GM19351 (cell line): ENCODE measurements around the gene DOCK9.

Experiments used
- ATAC-seq: cut with Tn5 transposase; IDR thresholded peaks from one replicate; pipeline ENCODE4 v1.9.1; 2021; ENCODE audit warnings: mild to moderate bottlenecking, moderate library complexity; ENCODE audit not compliant: unreplicated experiment

Gene DOCK9

DNA sequence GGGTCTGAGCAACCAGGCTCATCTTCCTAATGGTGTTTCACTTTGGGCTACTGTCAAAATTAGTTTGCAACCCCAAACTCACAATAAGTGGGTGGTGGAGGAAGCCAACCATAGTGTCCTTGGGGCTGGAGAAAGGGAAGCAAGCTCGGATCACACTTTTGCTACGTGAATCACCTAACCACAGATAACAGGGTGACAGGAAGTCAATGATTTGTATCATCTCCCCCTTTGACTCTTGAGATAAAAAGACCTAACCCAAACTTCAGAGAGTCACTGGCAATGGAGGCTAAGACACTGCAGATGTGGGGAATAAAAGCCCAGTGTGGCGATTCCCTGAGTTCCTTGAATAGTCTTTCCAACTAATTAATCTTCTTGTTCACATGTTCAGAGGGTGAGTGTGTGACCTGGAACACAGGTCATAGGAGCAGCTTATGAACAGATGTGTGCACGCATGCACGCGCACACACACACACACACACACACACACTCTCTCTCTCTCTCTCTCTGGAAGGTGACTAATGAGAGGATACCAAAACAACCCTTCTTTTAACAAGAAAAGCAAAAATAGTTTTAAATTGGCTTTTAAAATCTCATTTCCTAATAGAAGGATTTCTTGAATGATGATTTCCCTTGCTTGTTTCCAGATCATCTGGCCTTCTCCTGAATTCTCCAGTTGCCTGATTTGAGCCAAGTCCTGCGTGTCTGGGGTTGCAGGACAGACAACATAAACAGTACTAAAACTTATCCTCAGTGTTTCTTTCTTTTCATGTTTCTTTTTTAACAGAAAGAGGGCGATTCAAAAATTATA, 21.2 kb upstream of the DOCK9 start:
- ATAC-seq, result peak; percentile 47

DNA sequence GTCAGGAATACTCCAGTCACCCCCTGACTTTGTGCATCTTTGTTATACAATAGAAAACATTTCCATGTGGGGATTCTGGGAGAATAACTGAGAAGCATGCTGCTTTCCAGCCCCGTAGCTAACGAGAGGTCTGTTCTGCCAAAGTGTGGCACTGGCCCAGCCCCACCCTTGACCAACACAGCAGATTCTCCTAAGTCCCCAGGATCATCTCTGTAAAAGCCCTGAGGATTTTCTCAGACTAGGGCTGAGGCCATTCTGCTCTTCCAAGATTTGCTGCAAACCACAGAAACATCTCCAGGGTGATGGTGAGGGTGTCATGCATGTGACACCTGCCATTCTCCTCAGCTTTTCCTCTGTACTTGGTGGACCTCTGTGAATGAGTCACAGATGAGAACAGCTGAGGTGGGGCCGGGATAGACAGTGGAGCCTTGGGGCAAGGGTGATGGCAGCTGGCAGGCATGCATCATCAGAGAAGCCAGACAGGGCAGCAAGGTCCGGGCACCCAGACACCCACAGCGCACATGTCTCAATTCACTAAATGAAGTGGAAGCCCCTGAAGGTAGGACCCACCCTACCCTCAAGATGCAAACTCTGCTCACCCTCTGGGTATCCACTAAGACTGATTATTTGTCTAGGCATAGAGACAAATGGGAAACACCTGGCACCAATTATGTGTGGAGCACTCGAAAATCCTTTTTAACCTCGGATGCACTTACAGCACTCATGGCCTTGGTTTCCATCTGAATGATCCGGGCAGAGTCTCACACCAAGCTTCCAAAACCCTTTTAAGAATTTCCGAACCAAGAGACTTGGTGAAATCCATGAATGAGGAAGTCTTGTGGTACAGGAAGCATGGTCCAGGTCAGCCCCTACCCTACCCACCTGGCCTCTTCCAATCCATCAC, 20.1 kb upstream of the DOCK9 start:
- ATAC-seq, result no peak

DNA sequence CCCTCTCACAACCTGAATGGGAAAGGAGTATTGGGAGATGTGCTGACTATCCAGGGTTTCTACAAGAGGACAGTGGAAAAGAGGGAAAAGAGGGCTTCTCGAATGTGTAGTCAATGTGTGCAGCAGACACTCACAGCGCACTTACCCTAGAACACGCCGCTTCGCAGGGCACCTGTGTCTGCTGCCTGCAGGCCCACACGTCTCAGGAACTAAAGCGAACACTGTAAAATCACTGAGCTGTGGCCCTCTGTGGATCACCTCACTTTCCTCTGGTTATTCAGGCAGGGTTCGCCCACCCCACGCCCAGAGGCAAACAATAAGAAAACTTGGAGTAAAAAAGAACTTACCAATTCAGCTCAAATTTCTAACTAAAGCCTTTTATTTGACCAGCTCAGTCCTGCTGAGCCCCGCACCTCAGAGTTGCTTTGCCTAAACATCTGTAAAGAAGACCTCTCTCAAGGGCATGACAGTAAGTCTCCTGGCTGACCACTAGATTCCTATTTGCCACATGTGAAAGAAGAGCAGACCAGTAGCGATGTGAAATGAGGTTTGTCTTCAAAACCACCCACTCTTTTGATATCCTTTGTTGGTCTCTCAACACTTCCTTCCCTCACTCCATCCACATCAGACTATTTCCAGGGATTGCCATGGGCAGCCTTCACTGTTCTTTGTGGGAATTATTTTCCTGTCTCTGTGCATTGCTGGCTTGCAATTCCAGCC, 19.3 kb upstream of the DOCK9 start:
- no peak for ATAC-seq

DNA sequence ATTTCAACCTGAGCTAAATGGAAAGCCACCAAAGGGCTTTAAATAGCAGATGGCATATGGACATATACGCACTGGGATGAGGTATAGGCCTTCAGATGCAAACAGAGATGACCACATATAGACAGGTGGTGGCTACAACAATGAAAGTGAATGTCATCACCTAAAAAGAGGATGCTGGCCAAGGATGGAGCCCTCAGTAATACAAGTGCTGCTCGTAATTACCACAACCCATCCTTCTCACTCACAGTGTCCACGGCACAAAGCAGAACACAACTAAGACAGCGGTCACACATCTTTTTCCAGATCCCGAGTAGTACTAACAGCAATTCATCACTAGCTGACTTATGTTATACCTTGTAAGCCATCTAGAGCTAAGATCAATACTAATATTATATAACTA, 18.2 kb upstream of the DOCK9 start:
- no peak for ATAC-seq

DNA sequence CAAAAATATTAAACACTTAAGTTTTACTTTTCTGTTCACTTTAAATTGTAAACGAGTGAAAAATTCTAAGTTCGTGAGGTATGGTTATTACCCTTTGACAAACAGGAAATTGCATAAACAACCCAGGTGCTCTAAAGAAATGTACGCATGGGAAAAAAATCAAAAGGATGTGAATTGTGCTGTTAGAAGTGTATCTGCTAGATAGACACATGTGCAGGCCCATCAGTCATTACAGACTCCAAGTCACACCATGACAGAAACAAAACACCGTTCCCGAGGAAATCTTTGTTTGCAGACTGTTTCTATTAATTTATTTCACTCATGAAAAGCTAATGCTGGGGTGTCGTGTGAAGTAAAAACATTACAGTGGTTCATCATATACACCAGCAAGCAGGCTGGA, 17.0 kb upstream of the DOCK9 start:
- ATAC-seq, result no peak

DNA sequence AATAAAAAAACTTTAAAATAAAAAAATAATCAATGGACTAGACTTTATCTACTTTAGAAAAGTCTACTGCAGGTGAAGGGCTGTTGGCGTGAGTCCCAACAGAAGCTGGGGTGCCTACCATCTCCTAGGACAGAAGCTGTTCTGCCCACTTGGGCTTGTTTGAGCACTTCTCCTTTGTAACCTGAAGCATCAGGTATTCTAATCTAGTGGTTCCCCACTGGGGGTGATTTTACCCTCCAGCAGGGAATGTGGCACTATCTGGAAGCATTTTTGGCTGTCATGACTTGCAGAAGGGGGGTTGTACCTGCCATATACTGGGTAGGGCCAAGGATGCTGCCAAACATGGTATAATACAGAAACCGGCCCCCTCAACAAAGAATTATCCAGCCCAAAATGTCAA, 16.2 kb upstream of the DOCK9 start:
- no peak for ATAC-seq

DNA sequence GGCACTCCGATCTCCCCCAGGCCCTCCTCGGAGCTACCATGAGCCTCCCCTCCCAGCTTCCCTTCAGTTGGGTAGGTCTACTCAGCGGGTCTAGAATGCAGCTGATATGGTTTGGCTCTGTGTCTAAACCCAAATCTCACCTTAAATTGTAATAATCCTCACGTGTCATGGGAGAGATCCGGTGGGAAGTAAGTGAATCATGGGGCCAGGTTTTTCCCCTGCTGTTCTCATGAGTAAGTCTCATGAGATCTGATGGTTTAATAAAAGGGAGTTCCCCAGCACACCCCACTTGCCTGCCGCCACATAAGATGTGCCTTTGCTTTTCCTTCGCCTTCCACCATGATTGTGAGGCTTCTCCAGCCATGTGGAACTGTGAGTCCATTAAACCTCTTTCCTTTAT, 14.5 kb upstream of the DOCK9 start:
- peak; percentile 58 for ATAC-seq

DNA sequence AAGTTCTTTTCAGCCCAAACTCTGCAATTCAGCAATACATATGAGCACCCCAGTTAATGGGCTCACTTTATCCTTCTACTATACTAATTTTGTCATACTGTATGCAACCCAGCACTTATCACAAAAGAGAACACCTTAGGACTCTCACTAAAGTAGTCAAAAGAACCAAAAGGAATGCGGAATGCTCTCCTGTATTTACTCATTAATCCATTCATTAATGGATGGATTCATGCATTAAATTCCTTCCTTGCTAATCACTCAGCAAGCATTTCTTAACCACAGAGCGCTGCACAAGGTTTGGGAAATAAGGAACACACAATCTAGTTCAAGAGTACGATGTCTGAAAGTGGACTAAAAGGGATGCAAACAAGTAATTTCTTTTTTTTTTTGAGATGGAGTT, 12.8 kb upstream of the DOCK9 start:
- ATAC-seq, result no peak

DNA sequence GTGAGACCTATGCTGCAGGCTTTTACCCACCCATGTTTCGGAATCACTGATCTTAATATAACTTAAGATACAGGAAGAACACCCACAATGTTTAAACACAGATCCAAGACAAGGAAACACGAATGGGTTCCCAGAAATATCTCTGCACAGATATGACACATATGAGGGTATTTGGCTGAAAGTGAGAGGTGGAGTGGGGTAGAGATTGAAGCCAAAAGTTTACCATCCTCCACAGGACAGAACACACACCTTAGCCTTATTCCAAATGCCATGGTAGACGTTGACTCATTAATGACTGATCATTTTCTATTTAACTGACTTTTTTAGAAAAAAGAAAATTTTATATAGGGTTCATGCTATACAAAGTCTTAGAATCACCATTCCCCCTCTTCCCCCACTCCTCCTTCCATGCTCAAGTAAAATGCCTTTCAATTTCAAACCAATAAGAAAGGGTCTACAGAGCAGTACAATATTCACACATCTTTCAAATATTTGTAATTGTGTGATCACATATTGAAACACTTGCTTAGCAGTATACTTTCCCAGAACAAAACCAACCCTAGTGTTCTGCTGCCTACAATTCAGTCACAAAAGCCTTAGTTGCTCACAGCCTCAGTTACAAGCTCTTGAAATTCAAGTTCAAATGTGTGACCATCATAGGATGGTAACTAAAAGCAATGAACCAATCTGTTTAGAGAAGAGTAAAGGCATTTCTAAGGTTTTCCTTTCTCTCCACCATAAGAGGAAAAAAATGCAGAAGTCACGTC, 11.8 kb upstream of the DOCK9 start:
- no peak for ATAC-seq

DNA sequence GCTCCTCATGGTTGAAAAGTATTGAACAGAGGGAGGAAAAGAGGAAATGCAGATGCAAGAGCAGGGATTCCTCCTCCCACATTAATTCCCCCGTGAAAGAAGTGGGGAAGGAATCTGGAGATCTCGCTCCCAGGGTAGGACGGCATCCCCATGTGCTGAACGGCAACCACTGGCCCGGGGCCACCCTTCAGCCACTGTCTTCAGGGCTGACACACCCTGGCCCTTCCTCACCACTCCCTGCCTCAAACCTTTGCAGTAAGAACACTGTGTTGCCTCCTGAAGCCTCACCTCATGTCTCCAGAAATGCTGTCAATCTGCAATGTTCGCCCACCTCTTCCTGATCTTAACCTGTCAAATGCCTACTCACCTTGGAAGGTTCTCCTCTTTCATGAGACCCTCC, 10.9 kb upstream of the DOCK9 start:
- ATAC-seq, result no peak

DNA sequence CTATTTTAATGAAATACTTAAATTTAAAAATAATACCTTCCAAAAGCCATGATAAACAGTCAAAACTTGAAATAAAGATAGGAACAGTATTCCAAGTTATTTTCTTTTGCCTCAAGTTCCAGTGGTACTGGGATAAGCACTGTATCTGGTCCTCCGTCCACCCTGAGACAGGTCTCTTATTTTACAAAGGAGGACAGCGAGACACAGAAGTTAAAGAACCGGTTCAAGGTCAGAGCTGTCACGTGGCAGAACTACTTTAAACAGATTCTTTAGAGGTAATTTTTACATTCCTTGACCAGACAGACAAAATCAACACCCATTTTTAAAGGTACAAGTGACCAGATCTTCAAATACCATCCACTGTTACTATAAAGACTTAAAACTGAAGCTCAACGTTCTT, 10.4 kb upstream of the DOCK9 start:
- ATAC-seq, result no peak

DNA sequence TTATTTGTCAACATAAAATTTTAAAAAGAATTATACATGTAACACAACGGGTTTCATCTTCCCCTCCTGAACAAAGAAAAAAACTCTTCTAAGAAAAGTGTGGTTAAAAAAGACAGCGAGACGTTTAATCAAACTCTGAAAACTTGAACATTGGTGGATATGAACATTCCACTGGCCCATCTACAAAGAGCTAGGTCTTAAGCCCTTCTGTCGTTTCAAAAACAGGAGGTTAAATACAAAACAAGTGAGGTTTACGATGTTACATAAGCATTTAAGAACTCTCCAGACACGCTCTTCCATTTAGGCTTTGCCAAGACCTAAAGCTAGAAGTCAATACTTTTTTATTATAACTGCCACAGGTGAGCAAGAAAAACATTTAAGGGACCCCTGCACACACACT, 9.4 kb upstream of the DOCK9 start:
- ATAC-seq, result no peak

DNA sequence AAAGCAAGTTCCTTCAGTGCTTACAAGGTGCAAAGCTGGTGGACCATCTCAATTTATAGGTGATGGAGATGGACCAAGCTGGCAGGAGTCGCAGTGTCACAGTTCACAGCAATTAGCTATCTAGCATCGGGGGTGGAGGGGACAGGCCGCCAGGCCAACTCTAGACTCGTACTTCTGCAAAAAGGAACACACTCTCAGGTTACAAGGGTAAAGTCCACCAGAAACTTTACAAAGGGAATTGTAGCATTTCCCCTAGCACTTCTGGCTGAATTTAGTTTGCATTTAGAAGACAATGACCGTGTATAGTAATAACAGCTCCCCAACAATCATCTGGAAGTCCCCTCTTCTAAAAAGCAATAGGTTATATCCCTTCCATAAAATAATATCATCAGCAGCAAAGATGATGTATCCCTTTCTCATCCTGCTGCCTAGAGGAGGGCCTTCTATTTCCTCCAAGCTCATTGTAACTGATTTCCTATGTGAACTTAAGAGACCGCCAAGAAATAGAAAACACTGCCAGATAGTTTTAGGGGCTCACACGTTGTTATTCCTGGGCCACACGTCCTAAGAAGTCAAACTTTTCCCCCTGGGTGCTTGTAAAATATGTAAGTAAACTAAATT, 8.5 kb upstream of the DOCK9 start:
- ATAC-seq, result no peak

DNA sequence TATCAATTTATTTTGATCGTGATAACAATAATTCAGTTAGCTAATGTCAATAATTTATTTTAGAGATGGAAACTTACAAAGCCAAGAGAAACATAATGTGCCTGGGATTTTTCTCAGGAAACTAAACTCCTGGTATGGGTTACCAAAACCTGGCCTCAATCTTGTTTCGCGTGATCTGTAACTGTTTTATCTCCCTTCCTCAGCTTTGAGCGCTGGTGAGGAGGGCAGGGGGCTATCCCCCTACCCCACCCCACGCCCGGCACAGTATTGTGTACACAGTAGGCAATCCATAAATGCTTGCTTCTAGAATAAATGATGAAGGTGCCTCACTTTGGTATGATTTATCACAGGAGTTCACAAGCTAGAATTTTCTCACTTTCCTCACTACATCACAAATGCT, 7.7 kb upstream of the DOCK9 start:
- ATAC-seq, result no peak

DNA sequence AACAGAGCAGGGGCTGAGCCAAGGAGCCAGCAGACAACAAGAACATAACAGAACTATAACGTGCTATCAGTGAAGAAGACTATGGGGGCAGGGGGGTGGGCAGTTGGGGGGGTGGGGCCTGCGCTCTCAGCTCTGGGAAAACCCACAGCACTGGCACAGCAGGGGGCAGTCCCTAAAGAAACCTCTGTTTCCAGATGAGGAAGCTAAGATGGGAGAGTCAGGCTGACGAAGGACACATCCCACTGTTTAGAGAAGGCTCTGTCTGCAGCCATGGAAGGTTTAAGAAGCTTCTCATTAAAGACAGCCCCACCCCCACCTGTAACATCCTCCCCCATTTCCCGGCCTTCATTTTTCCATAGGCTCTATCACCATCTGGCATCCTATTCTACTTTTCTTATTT, 7.1 kb upstream of the DOCK9 start:
- ATAC-seq, result no peak

DNA sequence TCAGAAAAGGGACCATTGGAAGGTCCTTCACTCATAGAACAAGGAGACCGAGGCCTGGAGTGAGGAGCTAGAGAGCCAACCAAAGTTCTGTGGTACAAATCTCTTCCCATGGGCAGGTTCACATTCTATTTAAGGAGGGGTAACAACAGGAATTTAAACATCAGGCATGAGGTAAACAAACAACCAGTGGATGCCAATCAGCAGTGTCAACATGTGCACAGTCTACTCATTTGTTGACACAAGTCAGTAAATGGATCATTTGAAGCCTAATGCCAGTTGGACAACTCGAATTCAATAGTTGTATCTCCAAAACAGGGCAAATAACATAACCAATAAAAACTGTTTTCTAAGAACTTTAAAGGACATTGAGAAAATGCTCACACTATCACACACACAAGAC, 6.3 kb upstream of the DOCK9 start:
- no peak for ATAC-seq

DNA sequence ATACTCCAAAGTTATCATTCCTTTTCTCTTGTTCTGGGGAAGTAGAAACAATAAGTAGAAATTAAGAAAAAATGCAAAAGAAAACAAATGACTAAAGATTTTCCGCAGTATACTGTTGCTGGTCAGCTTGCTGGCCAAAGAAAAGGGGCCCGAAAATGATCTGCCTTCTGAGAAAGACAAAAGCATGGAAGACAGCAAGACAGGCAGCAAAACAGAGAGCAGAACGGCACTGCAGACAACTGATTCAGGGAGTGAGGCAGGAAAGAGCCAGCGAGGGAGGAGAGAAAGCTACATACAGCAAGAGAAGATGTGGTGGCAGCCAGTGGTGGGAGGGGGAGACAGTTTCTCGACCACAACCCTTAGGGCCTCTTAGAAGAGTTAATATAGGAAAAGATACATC, 5.3 kb upstream of the DOCK9 start:
- no peak for ATAC-seq

DNA sequence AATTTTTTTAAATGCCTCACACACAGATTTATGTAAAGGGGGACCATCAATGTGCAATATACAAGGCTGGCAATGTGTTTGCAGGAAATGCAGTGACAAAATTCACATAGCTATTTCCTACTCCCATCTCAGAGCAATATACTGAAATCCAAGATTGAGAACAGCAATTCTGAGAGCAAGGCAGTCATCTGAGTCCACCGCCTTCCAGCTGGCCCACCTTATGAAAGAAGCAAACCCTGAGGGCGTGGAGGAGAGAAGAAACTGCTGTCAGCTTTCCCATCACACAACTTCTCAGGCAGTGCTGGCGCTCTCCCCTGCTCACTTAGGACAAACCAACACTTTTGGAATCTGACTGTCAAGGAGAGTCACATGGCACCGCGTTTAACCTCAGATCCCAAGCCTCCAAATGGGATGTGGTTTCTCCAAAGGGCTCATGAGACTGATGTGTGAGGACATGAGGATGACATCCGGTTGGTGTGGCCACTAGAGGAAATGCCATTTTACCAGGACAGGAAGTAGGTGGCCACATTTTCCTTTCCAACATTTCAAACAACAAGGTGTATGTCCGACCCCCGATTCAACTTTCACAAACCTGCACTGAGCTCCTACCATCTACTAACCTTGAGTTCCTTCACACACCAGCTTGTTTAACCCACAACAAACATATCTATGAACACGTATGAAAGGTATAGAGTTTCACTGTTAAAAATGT, 3.7 kb upstream of the DOCK9 start:
- no peak for ATAC-seq

DNA sequence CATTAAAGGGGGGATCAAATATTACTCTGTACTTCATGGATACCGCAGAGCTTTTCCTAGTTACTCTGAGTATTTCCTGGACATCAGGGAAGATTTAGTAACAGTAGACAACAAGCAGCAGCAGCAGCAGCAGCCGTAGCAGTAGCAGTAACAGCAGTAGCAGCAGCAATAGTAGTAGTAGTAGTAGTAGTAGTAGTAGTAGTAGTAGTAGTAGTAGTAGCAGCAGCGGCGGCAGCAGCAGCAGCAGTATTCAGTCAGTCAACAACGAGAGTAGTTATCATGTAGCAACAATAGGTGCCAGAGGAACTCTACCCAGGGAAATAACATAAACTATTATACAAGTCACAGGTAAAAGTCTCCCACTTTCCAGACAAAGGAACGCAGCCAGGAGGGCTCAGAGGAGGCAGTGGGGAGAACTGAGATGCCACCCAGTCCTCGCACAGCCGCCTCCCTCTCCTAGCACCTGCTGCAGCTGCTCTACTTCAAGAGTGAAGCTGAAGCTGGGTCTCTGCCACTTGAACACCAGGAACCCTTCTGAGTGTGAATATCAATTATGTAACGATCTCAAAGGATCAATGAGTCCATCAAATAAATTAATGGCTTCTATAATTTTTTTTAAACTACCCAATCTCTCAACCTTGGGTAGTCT, 1.3 kb upstream of the DOCK9 start:
- no peak for ATAC-seq
